SHP77 (cell line): ENCODE data around the gene PDE4C.

Experiments used
- DNase-seq, 2 experiments: peaks; one replicate each; lab custom pipeline; 2025; lab: John Stamatoyannopoulos, UW

PDE4C gene

DNA sequence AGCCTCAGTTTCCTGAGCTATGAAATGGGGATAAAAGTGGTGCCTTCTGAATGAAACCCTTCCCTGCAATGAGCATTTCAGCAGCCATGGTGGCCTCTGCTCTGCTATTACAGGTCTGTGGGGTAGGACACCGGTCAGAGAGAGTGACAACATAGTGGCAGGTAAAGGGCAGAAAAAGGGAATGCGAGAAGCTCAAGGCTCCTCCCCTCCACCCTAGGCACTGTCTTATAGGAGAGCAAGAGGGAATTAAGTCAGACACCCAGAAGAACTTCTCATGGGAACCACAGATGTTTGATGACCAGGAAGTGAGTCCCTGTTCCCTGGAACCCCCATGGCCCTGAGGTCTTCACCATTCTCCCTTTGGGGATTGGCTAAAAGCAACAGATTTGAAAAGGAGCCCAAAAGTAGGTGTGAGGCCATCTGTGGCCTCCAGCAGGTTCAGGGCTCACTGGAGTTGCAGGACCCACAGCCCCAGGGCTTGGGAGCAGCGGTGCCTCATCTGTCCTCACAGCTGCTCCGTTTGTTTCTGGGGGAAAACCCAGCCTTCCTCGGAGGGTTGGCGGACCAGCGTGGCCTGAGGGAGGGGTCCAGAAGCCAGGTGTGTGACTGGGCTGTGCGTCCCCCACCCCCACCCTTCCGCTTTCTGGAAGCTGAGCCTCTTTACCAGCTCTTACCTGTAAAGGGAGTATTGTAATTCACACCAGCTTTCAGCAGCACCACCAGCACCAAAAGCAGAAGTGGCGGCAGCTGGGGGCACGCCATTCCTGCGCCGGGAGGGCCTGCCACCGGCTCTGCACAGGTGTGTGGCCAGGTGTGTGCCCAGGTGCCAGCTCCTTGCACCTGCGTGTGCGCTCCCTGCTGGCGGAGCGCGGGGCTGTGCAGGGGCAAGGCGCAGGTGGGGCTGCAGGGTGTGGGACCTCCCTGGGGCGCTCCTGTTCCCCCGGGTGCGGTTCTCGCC is 28.6 kb upstream of the PDE4C start:
- DNase-seq = no peak

DNA sequence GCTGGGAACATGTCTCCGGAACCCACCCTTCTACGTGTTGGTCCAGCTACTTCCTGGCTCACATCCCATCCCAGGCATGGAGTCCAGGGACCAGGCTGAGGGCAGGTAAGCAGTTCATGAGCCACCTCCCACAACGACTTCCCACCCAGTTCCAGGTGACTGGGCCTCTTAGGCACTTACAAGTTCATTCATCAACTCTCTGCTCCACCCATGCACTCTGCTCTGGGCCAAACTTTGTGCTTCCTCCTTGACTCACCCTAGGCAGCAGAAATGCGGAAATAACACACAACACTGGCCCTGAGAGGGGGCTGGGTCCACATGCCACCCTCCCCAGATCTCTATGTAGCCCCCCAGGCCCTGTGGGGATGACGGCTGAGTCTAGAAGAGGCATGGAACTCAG is 27.5 kb upstream of the PDE4C start:
- no peak for DNase-seq

- DNase-seq = no peak
Observed at GRCh38 chr19:18253130-18253529, 26.9 kb upstream of the PDE4C start.

DNA sequence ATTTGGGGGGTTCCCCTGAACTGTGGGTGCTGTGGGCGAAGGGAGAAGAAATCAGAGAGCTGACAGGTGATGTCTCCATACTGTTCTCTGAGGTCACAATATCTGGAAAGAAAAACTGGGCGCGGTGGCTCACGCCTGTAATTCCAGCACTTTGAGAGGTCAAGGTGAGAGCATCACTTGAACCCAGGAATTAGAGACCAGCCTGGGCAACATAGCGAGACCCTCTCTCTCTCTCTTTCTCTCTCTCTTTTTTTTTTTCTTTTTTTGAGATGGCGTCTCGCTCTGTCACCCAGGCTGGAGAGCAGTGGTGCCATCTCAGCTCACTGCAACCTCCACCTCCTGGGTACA is 26.1 kb upstream of the PDE4C start:
- no peak for DNase-seq

DNA sequence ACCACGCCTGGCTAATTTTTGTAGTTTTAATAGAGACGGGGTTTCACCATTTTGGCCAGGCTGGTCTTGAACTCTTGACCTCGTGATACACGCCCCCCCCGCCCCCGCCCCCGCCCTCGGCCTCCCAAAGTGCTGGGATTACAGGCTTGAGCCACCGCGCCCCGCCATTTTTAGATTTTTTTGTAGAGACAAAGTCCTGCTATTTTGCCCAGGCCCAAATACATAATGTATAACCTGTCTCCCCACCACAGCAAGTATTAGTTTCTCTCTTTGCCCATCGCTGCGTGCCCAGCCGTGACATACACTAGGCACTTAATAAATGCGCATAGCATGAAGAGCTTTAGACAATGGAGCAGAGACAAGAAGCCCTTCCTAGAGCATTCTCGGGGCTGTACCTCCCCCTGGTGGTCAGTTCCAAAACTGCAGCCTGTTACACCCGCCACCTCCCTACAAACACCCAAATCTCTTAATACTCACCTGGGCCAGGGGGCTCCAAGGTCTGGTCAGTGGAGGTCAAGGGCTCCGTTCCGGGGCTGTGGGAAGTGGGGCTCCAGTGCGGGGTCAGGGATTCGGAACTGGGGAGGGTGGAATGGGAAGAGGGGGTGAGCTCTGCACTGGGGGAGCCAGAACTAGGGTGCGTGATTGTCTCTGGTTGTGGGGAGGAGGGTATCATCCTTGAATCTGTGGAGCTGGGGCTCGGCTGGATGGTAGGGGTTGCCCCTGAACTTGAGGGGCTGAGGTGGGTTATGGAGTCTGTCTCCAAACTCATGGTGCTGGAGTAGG is 25.5 kb upstream of the PDE4C start:
- DNase-seq = peak; percentile 35 to 38

GRCh38 chr19:18249834-18250233 is 23.6 kb upstream of the PDE4C start:
- DNase-seq = no peak

DNA sequence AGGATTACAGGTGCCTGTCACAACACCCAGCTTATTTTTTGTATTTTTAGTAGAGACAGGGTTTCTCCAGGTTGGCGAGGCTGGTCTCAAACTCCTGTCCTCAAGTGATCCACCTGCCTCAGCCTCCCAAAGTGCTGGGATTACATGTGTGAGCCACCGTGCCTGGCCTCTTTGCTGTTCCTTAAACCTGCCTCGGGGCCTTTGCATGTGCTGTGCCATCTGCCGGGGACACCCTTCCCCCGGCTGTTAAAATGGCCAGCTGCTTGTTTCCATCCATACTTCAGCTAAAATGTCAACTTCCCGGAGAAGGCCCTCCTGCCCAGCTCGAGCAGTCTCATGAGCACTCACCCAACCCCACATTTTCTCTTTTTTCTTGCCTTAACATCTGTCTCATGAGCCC is 19.1 kb upstream of the PDE4C start:
- no peak for DNase-seq

- DNase-seq = no peak
Observed at GRCh38 chr19:18239303-18239702, 13.1 kb upstream of the PDE4C start.

GRCh38 chr19:18234194-18234593 is 8.0 kb upstream of the PDE4C start:
- DNase-seq = no peak

DNA sequence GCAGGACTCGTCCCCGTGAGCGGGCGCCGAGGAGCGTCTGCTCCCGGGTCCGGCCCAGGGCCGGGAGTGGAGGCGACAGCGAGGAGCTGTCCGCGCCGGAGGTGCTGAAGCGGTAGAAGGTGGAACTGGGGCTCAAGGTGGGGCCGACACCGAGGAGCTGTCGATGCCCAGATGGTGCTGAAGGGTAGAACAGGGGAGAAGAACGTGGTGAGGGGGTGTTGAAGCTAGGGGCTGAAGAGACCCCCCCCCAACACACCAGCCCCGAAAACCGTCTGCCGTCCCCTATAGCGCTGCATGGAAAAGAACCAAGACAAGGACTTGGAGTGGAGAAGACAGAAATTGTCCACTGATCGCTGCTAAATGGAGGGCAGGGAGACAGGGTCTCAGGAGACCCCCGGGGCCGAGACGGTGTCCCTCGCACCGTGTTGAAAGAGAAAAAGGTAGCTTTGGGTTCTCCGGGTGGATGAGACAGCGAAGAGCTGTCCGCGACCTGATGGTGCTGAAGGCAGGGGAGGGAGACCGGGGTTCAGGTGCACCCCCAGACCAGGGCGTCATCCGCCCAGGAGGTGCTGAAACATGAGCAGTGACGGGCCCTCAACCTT is 7.1 kb upstream of the PDE4C start:
- DNase-seq = peak in 1 of 2 experiments; percentile 44

DNA sequence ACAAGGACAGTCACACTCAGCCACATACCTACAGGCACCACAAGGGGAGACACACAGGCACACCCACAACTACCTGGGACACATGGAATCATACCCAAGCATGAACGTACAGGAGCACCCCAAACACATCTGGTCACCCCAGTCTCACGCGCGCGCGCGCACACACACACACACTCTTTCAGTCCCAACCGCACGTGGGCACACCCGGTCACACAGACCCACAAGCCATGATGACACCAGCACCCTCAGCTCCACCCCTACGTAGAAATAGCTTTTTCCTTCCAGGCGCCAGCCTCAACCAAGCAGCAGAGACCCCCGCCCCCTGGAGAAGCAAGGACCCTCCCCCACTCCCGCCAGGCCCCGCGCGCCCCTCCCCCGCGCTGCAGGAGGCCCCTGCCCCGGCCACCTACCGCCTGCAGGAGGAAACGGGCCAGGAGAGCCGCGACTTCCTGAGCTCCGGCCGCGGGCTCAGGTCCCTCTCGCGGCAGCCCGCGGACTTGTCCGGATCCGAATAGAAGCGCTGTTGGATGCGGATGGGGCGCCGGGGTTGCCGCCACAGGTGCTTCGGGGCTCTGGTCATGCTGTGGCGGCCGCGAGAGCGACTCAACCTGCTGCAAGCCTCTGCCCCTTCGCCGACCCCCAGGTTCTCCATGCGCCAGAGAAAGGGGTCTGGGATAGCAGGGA is 6.4 kb upstream of the PDE4C start:
- DNase-seq = peak; percentile 71 to 80

GRCh38 chr19:18231775-18232174 is 5.5 kb upstream of the PDE4C start:
- no peak for DNase-seq

- no peak for DNase-seq
Observed at GRCh38 chr19:18230941-18231734, 4.9 kb upstream of the PDE4C start.

DNA sequence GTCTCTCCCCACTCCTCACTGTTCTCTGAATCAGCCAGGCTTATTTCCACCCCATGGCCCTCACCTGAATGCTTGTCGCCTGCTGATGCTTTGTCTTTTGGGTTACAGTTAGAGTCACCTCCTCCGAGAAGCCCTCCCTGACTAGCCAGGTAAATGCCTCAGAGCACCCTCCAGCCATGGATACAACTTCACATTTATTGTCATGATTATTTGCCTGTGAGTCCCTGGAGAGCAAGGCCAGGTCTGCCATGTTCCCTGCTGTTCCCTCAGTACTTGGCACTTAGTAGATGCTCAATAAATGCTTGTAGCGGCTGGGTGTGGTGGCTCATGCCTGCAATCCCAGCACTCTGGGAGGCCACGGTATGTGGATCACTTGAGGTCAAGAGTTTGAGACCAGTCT is 3.7 kb upstream of the PDE4C start:
- DNase-seq = no peak

- DNase-seq = no peak
Observed at GRCh38 chr19:18229474-18229873, 3.2 kb upstream of the PDE4C start.

DNA sequence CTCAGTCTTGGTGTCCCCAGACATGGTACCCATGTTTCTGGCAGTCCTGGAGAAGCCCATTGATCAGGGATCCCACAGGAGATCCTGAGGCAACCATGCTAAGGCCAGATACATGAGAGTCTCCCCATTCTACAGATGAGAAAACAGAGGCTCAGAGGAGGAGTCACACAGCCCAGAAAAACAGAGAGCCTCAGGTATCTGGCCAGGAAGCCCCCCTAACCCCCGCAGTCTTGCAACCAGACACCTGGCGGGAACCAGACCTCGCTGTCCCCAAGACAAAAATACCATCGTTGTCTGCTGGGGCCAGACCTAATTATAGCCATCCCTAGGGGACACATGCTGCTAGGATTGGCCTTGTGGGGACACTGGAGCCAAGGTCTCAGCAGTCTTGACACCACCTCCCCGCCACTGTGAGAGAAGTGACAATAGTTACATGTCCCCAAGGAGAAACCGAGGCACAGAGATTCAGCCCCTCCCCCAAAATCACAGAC is 1.6 kb upstream of the PDE4C start:
- no peak for DNase-seq

DNA sequence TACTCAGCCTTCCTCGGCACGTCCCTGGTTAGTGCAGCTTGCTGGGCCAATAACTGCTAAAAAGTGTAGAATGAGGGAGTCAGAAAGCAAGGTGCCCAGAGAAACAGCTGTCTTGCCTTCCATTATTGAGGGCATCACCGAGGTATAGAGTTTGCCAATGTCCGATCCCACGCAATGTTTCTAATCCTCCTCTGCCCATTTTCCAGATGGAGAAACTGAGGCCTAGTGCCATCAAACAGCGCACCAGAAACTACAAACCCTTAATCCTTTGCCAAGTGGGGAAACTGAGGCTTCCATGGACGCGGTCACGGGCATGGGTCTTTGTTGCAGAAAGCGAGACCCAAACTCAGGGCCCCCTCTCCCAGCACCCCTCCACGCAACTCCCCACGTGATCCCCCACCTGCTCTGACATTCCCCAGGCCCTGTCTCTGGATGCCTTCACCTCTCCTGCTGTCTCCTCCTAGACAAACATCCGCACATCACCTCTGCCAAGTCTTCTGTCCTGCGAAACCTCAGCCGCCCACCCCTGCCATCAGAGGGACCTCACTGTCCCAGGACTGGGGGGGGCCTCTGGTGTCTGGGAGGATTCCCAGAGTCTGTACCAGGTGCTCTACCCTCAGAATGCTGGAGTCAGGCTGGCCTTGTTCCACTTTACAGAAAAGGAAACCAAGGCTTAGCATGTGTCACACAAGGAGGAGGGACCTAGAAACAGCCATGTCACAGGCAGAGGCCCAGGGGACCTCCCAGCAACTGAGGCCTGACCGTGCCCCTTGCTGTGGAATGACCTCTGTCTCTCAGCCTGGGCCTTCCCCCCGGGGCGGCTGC is 930 bp upstream of the PDE4C start:
- DNase-seq = no peak

DNA sequence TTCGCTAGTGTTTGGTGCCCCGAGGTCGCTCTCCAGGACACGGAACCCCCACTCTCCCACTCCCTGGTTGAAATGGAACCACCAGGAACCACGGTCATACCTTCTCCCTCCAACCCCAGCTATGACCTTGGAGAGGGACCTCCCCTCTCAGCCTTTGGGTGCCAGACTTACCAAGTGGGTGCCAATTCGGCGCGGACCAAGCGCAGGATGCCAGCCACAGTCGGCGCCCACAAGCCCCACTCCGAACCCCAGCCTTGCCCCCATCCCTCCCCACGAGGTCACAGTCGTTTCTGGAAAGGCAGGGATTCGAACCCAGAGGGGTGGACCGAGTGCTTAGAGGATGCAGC is 910 bp downstream of the PDE4C start:
- DNase-seq = no peak

- DNase-seq = peak; percentile 94 to 97
Observed at GRCh38 chr19:18224525-18225354, 1.5 kb downstream of the PDE4C start.
